ENCODE results near the gene NFIA.

The NFIA gene

DNA sequence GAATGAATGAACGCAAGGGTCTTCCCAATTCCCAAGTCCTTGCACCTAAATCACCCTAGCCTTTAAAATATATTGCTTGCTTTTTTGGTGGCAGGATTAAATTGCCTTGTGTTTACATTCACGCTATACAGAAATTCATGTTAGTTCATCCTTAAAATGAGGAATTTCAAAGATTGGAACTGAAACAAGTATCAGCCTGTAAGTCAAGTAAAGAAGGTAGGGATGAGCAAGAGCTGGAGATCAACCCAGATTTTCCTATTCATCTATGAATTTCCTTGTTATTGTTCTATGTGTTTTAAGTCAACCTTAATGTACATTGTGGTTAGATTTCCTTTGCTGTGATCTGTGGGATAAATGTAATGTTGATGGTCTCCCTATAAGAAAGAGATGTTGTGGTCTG is 248.2 kb downstream of the NFIA start:
- Histone ChIP-seq H4K20me1 (ENCODE audit: insufficient read depth, low read length, poor library complexity, severe bottlenecking) (no peaks in the 10 kb centered on the region), H3K27me3 (ENCODE audit: insufficient read depth, low read length, poor library complexity, severe bottlenecking) (no peaks in the 10 kb centered on the region), H3K9ac (ENCODE audit: low read depth, low read length, poor library complexity, severe bottlenecking) (no peak overlapping the region), H3K9me2 (replicated peaks; ENCODE audit: low read depth, low read length) (no peaks in the 10 kb centered on the region), H3K4me1 (ENCODE audit: insufficient read depth, low read length, poor library complexity, severe bottlenecking) (no peaks in the 10 kb centered on the region), H2AFZ (ENCODE audit: low read length) (no peak overlapping the region), H3K36me3 (ENCODE audit: insufficient read depth, low read length) (no peaks in the 10 kb centered on the region), H3K4me2 (ENCODE audit: low read depth, low read length, poor library complexity, severe bottlenecking) (no peak overlapping the region), H3K4me3 (ENCODE audit: low read length, poor library complexity, severe bottlenecking) (no peak overlapping the region), H3F3A (ENCODE audit: low read depth) (no peaks in the 10 kb centered on the region), H3K9me3 (ENCODE audit: insufficient read depth, low read depth, low read length) (no peaks in the 10 kb centered on the region), H3K79me2 (ENCODE audit: insufficient read depth, low read length) (no peaks in the 10 kb centered on the region)
- TF ChIP-seq, protein P1, sequence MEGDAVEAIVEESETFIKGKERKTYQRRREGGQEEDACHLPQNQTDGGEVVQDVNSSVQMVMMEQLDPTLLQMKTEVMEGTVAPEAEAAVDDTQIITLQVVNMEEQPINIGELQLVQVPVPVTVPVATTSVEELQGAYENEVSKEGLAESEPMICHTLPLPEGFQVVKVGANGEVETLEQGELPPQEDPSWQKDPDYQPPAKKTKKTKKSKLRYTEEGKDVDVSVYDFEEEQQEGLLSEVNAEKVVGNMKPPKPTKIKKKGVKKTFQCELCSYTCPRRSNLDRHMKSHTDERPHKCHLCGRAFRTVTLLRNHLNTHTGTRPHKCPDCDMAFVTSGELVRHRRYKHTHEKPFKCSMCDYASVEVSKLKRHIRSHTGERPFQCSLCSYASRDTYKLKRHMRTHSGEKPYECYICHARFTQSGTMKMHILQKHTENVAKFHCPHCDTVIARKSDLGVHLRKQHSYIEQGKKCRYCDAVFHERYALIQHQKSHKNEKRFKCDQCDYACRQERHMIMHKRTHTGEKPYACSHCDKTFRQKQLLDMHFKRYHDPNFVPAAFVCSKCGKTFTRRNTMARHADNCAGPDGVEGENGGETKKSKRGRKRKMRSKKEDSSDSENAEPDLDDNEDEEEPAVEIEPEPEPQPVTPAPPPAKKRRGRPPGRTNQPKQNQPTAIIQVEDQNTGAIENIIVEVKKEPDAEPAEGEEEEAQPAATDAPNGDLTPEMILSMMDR (conservative IDR thresholded peaks at IDR 0.05; ENCODE audit: low read length): no peak
- TF ChIP-seq EZH2phosphoT487 (IDR thresholded peaks at IDR 0.05; ENCODE audit: borderline replicate concordance): no peak

DNA sequence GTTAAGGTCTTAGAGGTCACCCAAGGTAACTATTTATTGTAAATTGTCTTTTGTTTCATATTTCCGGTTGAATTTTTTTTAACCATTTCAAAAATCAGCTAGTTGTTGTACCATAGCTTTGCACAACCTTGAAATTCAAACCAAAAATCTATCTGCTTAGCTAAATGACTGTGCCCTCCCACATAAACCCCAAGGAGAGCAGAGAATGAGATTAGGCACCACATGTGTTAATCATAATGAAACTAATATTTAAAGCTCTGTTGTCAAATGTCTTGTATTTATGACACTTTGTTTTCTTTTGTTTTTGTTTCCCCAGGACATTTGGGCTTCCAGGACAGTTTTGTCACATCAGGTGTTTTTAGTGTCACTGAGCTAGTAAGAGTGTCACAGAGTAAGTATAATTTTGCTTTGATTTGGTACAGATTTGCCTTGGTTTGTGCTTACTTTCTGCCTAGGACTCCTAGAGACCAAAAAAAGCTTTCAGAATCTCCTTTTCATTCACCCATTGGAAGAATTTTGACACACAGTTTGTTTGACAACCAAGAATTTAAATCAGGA is 249.9 kb downstream of the NFIA start:
- no peaks in the 10 kb centered on the region for H3F3A ChIP-seq (ENCODE audit: low read depth)
- no peaks in the 10 kb centered on the region for H4K20me1 ChIP-seq (ENCODE audit: insufficient read depth, low read length, poor library complexity, severe bottlenecking)
- no peak overlapping the region for H3K9ac ChIP-seq (ENCODE audit: low read depth, low read length, poor library complexity, severe bottlenecking)
- H3K4me3 ChIP-seq (ENCODE audit: low read length, poor library complexity, severe bottlenecking): no peak overlapping the region
- no peaks in the 10 kb centered on the region for H3K27me3 ChIP-seq (ENCODE audit: insufficient read depth, low read length, poor library complexity, severe bottlenecking)
- H3K9me2 ChIP-seq (replicated peaks; ENCODE audit: low read depth, low read length): no peaks in the 10 kb centered on the region
- H3K4me1 ChIP-seq (ENCODE audit: insufficient read depth, low read length, poor library complexity, severe bottlenecking): no peaks in the 10 kb centered on the region
- H3K36me3 ChIP-seq (ENCODE audit: insufficient read depth, low read length): no peaks in the 10 kb centered on the region
- no peaks in the 10 kb centered on the region for H3K9me3 ChIP-seq (ENCODE audit: insufficient read depth, low read depth, low read length)
- H3K79me2 ChIP-seq (ENCODE audit: insufficient read depth, low read length): no peaks in the 10 kb centered on the region
- TF ChIP-seq, protein P1 (conservative IDR thresholded peaks at IDR 0.05; ENCODE audit: low read length): no peak
- TF ChIP-seq EZH2phosphoT487 (IDR thresholded peaks at IDR 0.05; ENCODE audit: borderline replicate concordance): no peak
- H3K4me2 ChIP-seq (ENCODE audit: low read depth, low read length, poor library complexity, severe bottlenecking): no peak overlapping the region
- H2AFZ ChIP-seq (ENCODE audit: low read length): no peak overlapping the region

DNA sequence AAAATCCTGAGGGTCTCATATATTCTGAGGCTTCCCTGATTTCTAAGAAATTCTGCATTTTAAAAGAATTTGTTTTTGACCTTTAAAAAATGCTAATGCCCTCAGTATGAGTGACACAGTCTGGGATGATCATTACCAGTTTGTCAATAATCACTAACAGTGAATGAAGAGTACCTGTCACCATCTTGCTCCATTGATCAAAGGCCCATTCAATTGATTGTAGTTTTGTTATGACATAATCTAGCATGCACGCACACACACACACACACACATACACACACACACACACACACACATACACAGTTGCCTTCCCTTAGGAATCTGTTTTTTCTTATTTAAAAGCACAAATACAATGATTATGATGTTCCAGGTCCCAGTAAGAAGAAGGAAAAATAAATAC is 250.4 kb downstream of the NFIA start:
- Histone ChIP-seq H3K36me3 (ENCODE audit: insufficient read depth, low read length) (no peaks in the 10 kb centered on the region), H3F3A (ENCODE audit: low read depth) (no peaks in the 10 kb centered on the region), H3K4me3 (ENCODE audit: low read length, poor library complexity, severe bottlenecking) (no peak overlapping the region), H3K79me2 (ENCODE audit: insufficient read depth, low read length) (no peaks in the 10 kb centered on the region), H3K27me3 (ENCODE audit: insufficient read depth, low read length, poor library complexity, severe bottlenecking) (no peaks in the 10 kb centered on the region), H3K9me3 (ENCODE audit: insufficient read depth, low read depth, low read length) (no peaks in the 10 kb centered on the region), H3K4me2 (ENCODE audit: low read depth, low read length, poor library complexity, severe bottlenecking) (no peak overlapping the region), H3K4me1 (ENCODE audit: insufficient read depth, low read length, poor library complexity, severe bottlenecking) (no peaks in the 10 kb centered on the region), H4K20me1 (ENCODE audit: insufficient read depth, low read length, poor library complexity, severe bottlenecking) (no peaks in the 10 kb centered on the region), H3K9me2 (replicated peaks; ENCODE audit: low read depth, low read length) (no peaks in the 10 kb centered on the region), H2AFZ (ENCODE audit: low read length) (no peak overlapping the region), H3K9ac (ENCODE audit: low read depth, low read length, poor library complexity, severe bottlenecking) (no peak overlapping the region)
- TF ChIP-seq, protein P1 (conservative IDR thresholded peaks at IDR 0.05; ENCODE audit: low read length): no peak
- TF ChIP-seq EZH2phosphoT487 (IDR thresholded peaks at IDR 0.05; ENCODE audit: borderline replicate concordance): no peak

Measured in Loucy (cell line).